ENCODE data around the gene PEBP1.
A peak's percentile ranks its signal among the peaks of the same experiment; 100 is the strongest.

Gene PEBP1

DNA sequence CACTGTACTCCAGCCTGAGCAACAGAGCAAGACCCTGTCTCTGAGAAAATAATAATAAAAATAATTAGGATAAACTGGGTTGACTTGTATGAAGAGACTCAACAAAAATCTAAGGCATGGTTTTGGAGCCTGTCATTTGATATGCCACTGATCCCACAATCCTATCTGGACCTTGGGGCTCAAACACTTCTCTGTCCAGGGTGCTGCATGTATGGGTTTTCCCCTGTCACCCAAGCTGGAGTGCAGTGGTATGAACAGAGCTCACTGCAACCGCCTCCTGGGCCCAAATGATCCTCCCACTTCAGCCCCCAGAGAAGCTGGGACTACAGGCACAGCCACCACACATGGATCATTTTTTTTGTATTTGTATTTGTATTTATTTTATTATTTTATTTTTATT is 26.8 kb upstream of the PEBP1 start:
- TF ChIP-seq, protein P1, sequence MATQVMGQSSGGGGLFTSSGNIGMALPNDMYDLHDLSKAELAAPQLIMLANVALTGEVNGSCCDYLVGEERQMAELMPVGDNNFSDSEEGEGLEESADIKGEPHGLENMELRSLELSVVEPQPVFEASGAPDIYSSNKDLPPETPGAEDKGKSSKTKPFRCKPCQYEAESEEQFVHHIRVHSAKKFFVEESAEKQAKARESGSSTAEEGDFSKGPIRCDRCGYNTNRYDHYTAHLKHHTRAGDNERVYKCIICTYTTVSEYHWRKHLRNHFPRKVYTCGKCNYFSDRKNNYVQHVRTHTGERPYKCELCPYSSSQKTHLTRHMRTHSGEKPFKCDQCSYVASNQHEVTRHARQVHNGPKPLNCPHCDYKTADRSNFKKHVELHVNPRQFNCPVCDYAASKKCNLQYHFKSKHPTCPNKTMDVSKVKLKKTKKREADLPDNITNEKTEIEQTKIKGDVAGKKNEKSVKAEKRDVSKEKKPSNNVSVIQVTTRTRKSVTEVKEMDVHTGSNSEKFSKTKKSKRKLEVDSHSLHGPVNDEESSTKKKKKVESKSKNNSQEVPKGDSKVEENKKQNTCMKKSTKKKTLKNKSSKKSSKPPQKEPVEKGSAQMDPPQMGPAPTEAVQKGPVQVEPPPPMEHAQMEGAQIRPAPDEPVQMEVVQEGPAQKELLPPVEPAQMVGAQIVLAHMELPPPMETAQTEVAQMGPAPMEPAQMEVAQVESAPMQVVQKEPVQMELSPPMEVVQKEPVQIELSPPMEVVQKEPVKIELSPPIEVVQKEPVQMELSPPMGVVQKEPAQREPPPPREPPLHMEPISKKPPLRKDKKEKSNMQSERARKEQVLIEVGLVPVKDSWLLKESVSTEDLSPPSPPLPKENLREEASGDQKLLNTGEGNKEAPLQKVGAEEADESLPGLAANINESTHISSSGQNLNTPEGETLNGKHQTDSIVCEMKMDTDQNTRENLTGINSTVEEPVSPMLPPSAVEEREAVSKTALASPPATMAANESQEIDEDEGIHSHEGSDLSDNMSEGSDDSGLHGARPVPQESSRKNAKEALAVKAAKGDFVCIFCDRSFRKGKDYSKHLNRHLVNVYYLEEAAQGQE (tag by site-specific recombination; IDR thresholded peaks at IDR 0.05): peak; percentile 91
- TF ChIP-seq PATZ1 (tag by site-specific recombination; IDR thresholded peaks at IDR 0.05): no peak
- TF ChIP-seq ZNF416 (tag by site-specific recombination; IDR thresholded peaks at IDR 0.05): no peak
- TF ChIP-seq ZNF16 (tag by site-specific recombination; IDR thresholded peaks at IDR 0.05; ENCODE audit: low read depth): no peak
- no peak for TF ChIP-seq ZNF350 (tag by site-specific recombination; IDR thresholded peaks at IDR 0.05)
- TF ChIP-seq, protein P2, sequence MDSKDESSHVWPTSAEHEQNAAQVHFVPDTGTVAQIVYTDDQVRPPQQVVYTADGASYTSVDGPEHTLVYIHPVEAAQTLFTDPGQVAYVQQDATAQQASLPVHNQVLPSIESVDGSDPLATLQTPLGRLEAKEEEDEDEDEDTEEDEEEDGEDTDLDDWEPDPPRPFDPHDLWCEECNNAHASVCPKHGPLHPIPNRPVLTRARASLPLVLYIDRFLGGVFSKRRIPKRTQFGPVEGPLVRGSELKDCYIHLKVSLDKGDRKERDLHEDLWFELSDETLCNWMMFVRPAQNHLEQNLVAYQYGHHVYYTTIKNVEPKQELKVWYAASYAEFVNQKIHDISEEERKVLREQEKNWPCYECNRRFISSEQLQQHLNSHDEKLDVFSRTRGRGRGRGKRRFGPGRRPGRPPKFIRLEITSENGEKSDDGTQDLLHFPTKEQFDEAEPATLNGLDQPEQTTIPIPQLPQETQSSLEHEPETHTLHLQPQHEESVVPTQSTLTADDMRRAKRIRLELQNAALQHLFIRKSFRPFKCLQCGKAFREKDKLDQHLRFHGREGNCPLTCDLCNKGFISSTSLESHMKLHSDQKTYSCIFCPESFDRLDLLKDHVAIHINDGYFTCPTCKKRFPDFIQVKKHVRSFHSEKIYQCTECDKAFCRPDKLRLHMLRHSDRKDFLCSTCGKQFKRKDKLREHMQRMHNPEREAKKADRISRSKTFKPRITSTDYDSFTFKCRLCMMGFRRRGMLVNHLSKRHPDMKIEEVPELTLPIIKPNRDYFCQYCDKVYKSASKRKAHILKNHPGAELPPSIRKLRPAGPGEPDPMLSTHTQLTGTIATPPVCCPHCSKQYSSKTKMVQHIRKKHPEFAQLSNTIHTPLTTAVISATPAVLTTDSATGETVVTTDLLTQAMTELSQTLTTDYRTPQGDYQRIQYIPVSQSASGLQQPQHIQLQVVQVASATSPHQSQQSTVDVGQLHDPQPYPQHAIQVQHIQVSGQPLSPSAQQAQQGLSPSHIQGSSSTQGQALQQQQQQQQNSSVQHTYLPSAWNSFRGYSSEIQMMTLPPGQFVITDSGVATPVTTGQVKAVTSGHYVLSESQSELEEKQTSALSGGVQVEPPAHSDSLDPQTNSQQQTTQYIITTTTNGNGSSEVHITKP (tag by site-specific recombination; IDR thresholded peaks at IDR 0.05): no peak
- POLR2A ChIA-PET: no interaction called here
- no peaks in the 10 kb centered on the region for H3K4me1 ChIP-seq (ENCODE audit: control insufficient read depth, insufficient read depth, low read length)

DNA sequence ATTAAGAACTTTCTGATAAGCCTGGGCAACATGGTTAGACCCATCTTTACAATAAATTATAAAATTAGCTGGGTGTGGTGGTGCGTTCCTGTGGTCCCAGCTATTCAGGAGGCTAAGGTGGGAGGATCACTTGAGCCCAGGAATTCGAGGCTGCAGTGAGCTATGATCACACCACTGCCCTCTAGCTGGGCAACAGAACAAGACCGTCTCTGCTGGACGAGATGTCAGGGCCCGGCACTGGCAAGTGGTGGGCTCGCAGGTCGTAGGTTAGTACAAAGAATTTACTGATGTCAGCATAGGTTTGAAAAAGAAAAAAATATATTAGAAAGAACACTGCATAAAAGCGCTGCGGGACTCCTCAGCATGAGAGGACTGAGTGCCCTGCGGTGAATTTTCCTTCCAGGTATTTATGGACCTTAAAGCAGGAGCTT is 16.5 kb upstream of the PEBP1 start:
- H3K4me1 ChIP-seq (ENCODE audit: control insufficient read depth, insufficient read depth, low read length): peaks cover 3% of the 10 kb centered on the region; the same call in 1 of the 2 replicates
- peaks cover 0 to 6% of the 10 kb centered on the region in 2 experiments; a peak in 2 of 3 replicates for H3K36me3 ChIP-seq (ENCODE audit: control insufficient read depth in 2 of 2, insufficient read depth in 1 of 2, low read length in 2 of 2)
- H3K4me3 ChIP-seq (ENCODE audit: low read depth, low read length): no peak overlapping the region
- ChIA-PET POLR2A (interaction anchor here (1.0 to 2.1 kb wide), 2 partner anchors 16 to 253 kb away, joined by 3 to 11 read pairs; partner anchors contain the start of genes PEBP1 and TAOK3), CTCF (interaction anchor here (0.5 to 4.7 kb wide), 4 partner anchors 38 to 257 kb away, joined by 3 to 67 read pairs (median 3); partner anchors contain the start of genes SUDS3 and TAOK3)
- no peaks in the 10 kb centered on the region for H3K9me3 ChIP-seq (ENCODE audit: control insufficient read depth, insufficient read depth, low read depth, low read length)
- H3K27ac ChIP-seq (ENCODE audit: extremely low read depth, low read depth, low read length): no peak overlapping the region
- TF ChIP-seq ZFP3 (tag by site-specific recombination; IDR thresholded peaks at IDR 0.05; ENCODE audit: low read depth): no peak
- TF ChIP-seq SETDB1 (IDR thresholded peaks at IDR 0.05; ENCODE audit: insufficient read length, low read length): no peak

More for the DNA sequence above, 26.8 kb upstream of the PEBP1 start:
- CTCF ChIA-PET: interaction anchor here (1.1 to 1.2 kb wide), 2 partner anchors 12 to 269 kb away, joined by 3 to 4 read pairs; no protein-coding TSS in a partner anchor
- H3K9me3 ChIP-seq (ENCODE audit: control insufficient read depth, insufficient read depth, low read depth, low read length): no peaks in the 10 kb centered on the region
- no peak overlapping the region for H3K4me3 ChIP-seq (ENCODE audit: low read depth, low read length)
- no peaks in the 10 kb centered on the region for H3K36me3 ChIP-seq (ENCODE audit: control insufficient read depth in 2 of 2, insufficient read depth in 1 of 2, low read length in 2 of 2)
- no peak overlapping the region for H3K27ac ChIP-seq (ENCODE audit: extremely low read depth, low read depth, low read length)

DNA sequence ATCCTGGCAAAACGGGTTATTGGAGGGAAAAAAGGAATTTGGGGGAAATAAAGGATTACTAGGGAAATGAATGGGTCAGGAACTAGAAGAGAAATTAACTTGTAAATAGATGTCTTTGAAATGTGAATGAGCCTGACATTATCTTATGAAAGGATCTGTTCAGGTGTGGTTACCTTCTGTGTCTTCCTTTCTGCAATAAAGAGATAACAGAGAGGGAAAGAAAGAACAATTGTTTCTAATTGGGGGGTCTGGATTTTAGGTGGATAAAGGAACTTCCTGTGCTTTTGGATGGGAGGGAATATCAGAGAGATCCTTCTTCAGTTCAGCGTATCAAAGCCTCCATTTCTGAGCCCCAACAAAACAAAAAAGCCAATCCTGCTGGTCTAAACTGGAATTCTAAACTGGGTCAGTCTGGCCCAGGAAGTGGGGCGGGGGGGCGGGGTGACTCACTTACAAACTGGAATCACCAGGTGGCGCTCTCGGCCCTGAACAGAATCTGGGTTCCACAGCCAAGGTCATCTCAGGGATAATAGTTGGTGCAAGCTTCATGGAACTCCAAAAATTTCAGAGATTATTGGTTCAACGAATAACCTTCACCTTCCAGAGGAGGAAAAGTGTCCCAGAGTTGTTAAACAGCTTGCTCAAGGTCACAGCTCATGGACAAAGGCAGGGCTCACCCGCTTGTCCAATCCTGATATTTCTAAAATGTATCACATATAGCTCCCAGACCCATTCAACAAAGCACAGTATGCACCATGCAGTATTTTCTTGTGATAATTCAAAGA is 15.2 kb upstream of the PEBP1 start:
- no peak overlapping the region for H3K4me3 ChIP-seq (ENCODE audit: low read depth, low read length)
- H3K27ac ChIP-seq (ENCODE audit: extremely low read depth, low read depth, low read length): no peak overlapping the region
- no peaks in the 10 kb centered on the region for H3K9me3 ChIP-seq (ENCODE audit: control insufficient read depth, insufficient read depth, low read depth, low read length)
- ChIA-PET CTCF (interaction anchor here (0.6 to 4.7 kb wide), 27 partner anchors 9 to 533 kb away, joined by 3 to 67 read pairs (median 4); partner anchors contain the start of genes PEBP1, SUDS3 and TAOK3), POLR2A (interaction anchor here (1.0 to 2.1 kb wide), 3 partner anchors 15 to 255 kb away, joined by 3 to 11 read pairs (median 11); partner anchors contain the start of genes PEBP1, SUDS3 and TAOK3)
- H3K36me3 ChIP-seq (ENCODE audit: control insufficient read depth in 2 of 2, insufficient read depth in 1 of 2, low read length in 2 of 2): peaks cover 0 to 5% of the 10 kb centered on the region in 2 experiments; a peak in 2 of 3 replicates
- H3K4me1 ChIP-seq (ENCODE audit: control insufficient read depth, insufficient read depth, low read length): peaks cover 3% of the 10 kb centered on the region; the same call in 1 of the 2 replicates
- TF ChIP-seq ZNF366 (tag by site-specific recombination; conservative IDR thresholded peaks at IDR 0.05) (0 out of 2 replicates have a peak, but pooled peaks have one; percentile 11), ZNF398 (tag by site-specific recombination; IDR thresholded peaks at IDR 0.05) (no peak), ZNF174 (tag by site-specific recombination; IDR thresholded peaks at IDR 0.05) (no peak), ZNF639 (tag by site-specific recombination; IDR thresholded peaks at IDR 0.05) (no peak), ZNF155 (tag by site-specific recombination; IDR thresholded peaks at IDR 0.05) (no peak), ZNF654 (tag by site-specific recombination; IDR thresholded peaks at IDR 0.05; ENCODE audit: low read depth) (peak; percentile 31; the same call in 1 of the 2 replicates), SP7 (tag by site-specific recombination; IDR thresholded peaks at IDR 0.05) (no peak)
